ENCODE measurements around the gene AP2B1.

The AP2B1 gene

GRCh38 chr17:35747540-35748017 is 160.5 kb downstream of the AP2B1 start:
- no peak overlapping the region for H3K27ac ChIP-seq (ENCODE audit: low read depth, low read length)
- H3K4me2 ChIP-seq (ENCODE audit: low read length), result no peak overlapping the region
- no peaks in the 10 kb centered on the region for H3K9me3 ChIP-seq (ENCODE audit: control insufficient read depth, insufficient read depth, low read length)
- H4K20me1 ChIP-seq (ENCODE audit: control insufficient read depth, insufficient read depth, low read depth, low read length), result no peaks in the 10 kb centered on the region
- no peak overlapping the region for H3K4me3 ChIP-seq (ENCODE audit: low read length)
- peaks cover 34% of the 10 kb centered on the region for H3K27me3 ChIP-seq (ENCODE audit: control insufficient read depth, low read length)
- H3K36me3 ChIP-seq (ENCODE audit: control insufficient read depth, low read length), result no peaks in the 10 kb centered on the region
- peaks cover 7% of the 10 kb centered on the region for H3K4me1 ChIP-seq (ENCODE audit: control insufficient read depth, low read length)
- no peaks in the 10 kb centered on the region for H3K9me2 ChIP-seq (replicated peaks; ENCODE audit: control insufficient read depth, low read length)
- no peaks in the 10 kb centered on the region for H3F3A ChIP-seq (ENCODE audit: control insufficient read depth, insufficient read depth)
- TF ChIP-seq EZH2phosphoT487 (IDR thresholded peaks at IDR 0.05; ENCODE audit: borderline replicate concordance, low read length) (no peak), CTCF (IDR thresholded peaks at IDR 0.05; ENCODE audit: low read depth, low read length, poor library complexity, severe bottlenecking) (peak; percentile 86)
- no peaks in the 10 kb centered on the region for H3K79me2 ChIP-seq (ENCODE audit: control insufficient read depth, low read length)

GRCh38 chr17:35748341-35748841 is 161.3 kb downstream of the AP2B1 start:
- H3K36me3 ChIP-seq (ENCODE audit: control insufficient read depth, low read length), result no peaks in the 10 kb centered on the region
- H3K9me3 ChIP-seq (ENCODE audit: control insufficient read depth, insufficient read depth, low read length), result no peaks in the 10 kb centered on the region

DNA sequence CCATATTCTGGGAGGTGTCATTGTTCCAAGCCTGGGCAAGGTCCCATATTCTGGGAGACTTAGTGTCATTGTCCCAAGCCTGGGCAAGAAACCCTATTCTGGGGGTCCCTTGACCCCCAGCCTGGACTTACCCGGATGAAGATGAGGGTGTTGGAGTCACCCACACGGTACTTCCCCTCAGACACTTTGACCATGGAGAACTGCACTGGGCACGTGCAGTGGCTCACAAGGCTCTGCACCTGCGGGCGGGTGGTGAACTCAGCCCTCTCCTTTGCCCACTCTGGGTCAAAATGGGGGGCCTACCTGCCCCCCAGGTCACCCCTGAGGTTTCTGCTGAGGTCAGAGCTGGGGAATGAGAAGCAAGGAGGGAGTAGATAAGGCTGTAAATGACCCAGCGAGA is 161.9 kb downstream of the AP2B1 start:
- no peaks in the 10 kb centered on the region for H3K9me3 ChIP-seq (ENCODE audit: control insufficient read depth, insufficient read depth, low read length)
- H3K9me2 ChIP-seq (replicated peaks; ENCODE audit: control insufficient read depth, low read length), result no peaks in the 10 kb centered on the region
- peaks cover 7% of the 10 kb centered on the region for H3K4me1 ChIP-seq (ENCODE audit: control insufficient read depth, low read length)
- no peak for TF ChIP-seq EZH2phosphoT487 (IDR thresholded peaks at IDR 0.05; ENCODE audit: borderline replicate concordance, low read length)
- no peak for TF ChIP-seq CTCF (IDR thresholded peaks at IDR 0.05; ENCODE audit: low read depth, low read length, poor library complexity, severe bottlenecking)
- no peaks in the 10 kb centered on the region for H4K20me1 ChIP-seq (ENCODE audit: control insufficient read depth, insufficient read depth, low read depth, low read length)
- H3K27me3 ChIP-seq (ENCODE audit: control insufficient read depth, low read length), result peaks cover 40% of the 10 kb centered on the region
- H3K4me2 ChIP-seq (ENCODE audit: low read length), result no peak overlapping the region
- no peaks in the 10 kb centered on the region for H3F3A ChIP-seq (ENCODE audit: control insufficient read depth, insufficient read depth)
- H3K27ac ChIP-seq (ENCODE audit: low read depth, low read length), result no peak overlapping the region
- no peak overlapping the region for H3K4me3 ChIP-seq (ENCODE audit: low read length)
- no peaks in the 10 kb centered on the region for H3K36me3 ChIP-seq (ENCODE audit: control insufficient read depth, low read length)
- no peaks in the 10 kb centered on the region for H3K79me2 ChIP-seq (ENCODE audit: control insufficient read depth, low read length)

More at GRCh38 chr17:35748341-35748841, 161.3 kb downstream of the AP2B1 start:
- no peak for TF ChIP-seq EZH2phosphoT487 (IDR thresholded peaks at IDR 0.05; ENCODE audit: borderline replicate concordance, low read length)
- no peak for TF ChIP-seq CTCF (IDR thresholded peaks at IDR 0.05; ENCODE audit: low read depth, low read length, poor library complexity, severe bottlenecking)
- no peak overlapping the region for H3K4me3 ChIP-seq (ENCODE audit: low read length)
- peaks cover 39% of the 10 kb centered on the region for H3K27me3 ChIP-seq (ENCODE audit: control insufficient read depth, low read length)
- no peak overlapping the region for H3K4me2 ChIP-seq (ENCODE audit: low read length)
- H3K27ac ChIP-seq (ENCODE audit: low read depth, low read length), result no peak overlapping the region
- H4K20me1 ChIP-seq (ENCODE audit: control insufficient read depth, insufficient read depth, low read depth, low read length), result no peaks in the 10 kb centered on the region
- H3F3A ChIP-seq (ENCODE audit: control insufficient read depth, insufficient read depth), result no peaks in the 10 kb centered on the region
- no peaks in the 10 kb centered on the region for H3K9me2 ChIP-seq (replicated peaks; ENCODE audit: control insufficient read depth, low read length)
- peaks cover 7% of the 10 kb centered on the region for H3K4me1 ChIP-seq (ENCODE audit: control insufficient read depth, low read length)
- no peaks in the 10 kb centered on the region for H3K79me2 ChIP-seq (ENCODE audit: control insufficient read depth, low read length)

Measured in DOHH2 (cell line).